SK-N-SH (cell line): ENCODE measurements around the gene CBX7. TPM values are rescaled to one million over a fixed set of nuclear protein-coding genes. Genes with fewer than 3 reads are reported as not detected.
A peak's percentile ranks its signal among the peaks of the same experiment; 100 is the strongest.

Source experiments
- CTCF ChIA-PET: fragments of 300-600, 350-600 bp; formaldehyde crosslinking; extraction: SDS; loops from one replicate; lab custom pipeline; 2021; lab: Yijun Ruan, JAX
- POLR2A ChIA-PET: fragments of 350-600 bp; sonication (Branson Sonifier 250); formaldehyde crosslinking; extraction: SDS; loops from one replicate; lab custom pipeline; 2020; ENCODE audit warnings: antibody characterized with exemption, inconsistent platforms; lab: Yijun Ruan, JAX
- DNase-seq: peaks from one replicate; pipeline ENCODE4 v3.0.0; 2012
- H2AFZ ChIP-seq: fragments of 200-600 bp; sonication (generic); 2 replicates; pipeline ENCODE4 v1.8.1; 2016; ENCODE audit warnings: antibody characterized with exemption, mild to moderate bottlenecking, low read depth
- H3F3A ChIP-seq: fragments of 200-600 bp; sonication (generic); replicated peaks from 2 replicates; pipeline ENCODE3; 2016; ENCODE audit warnings: antibody characterized with exemption, mild to moderate bottlenecking; ENCODE audit not compliant: insufficient read depth
- H3K27ac ChIP-seq, 2 experiments: fragments of 200-500 bp in 1 of 2; fragments of 200-600 bp in 1 of 2; sonication (Bioruptor generic) in 1 of 2; sonication (generic), shearing (Covaris generic) in 1 of 2; 2 replicates each; pipeline versions ENCODE4 v1.5.1 to v1.6.1; 2014 to 2016; ENCODE audit warnings: low read depth in 2 of 2, inconsistent platforms in 1 of 2, low read length in 1 of 2, mild to moderate bottlenecking in 1 of 2, mixed read lengths in 1 of 2
- H3K27me3 ChIP-seq: fragments of 200-600 bp; sonication (generic), shearing (Covaris generic); 2 replicates; pipeline ENCODE4 v1.6.1; 2016; ENCODE audit warnings: mixed run types; ENCODE audit not compliant: insufficient read depth
- H3K36me3 ChIP-seq, 2 experiments: fragments of 200-500 bp in 1 of 2; fragments of 200-600 bp in 1 of 2; sonication (Bioruptor generic) in 1 of 2; sonication (generic) in 1 of 2; replicated peaks in 1 of 2; 2 replicates each; pipeline versions ENCODE3 to v1.5.1; 2014 to 2016; ENCODE audit warnings: low read length in 1 of 2, mild to moderate bottlenecking in 1 of 2; ENCODE audit not compliant: insufficient read depth in 2 of 2, control insufficient read depth in 1 of 2
- H3K4me1 ChIP-seq, 2 experiments: fragments of 200-500 bp in 1 of 2; fragments of 200-600 bp in 1 of 2; sonication (Bioruptor generic) in 1 of 2; sonication (generic), shearing (Covaris generic) in 1 of 2; 2 replicates each; pipeline versions ENCODE4 v1.5.1 to v1.6.1; 2014 to 2016; ENCODE audit warnings: low read depth in 1 of 2, low read length in 1 of 2, mixed run types in 1 of 2; ENCODE audit not compliant: insufficient read depth in 2 of 2, control insufficient read depth in 1 of 2
- H3K4me2 ChIP-seq: fragments of 200-600 bp; sonication (generic), shearing (Covaris generic); 2 replicates; pipeline ENCODE4 v1.6.1; 2017; ENCODE audit warnings: mixed run types
- H3K4me3 ChIP-seq, 2 experiments: fragments of 200-500 bp in 1 of 2; fragments of 200-600 bp in 1 of 2; sonication (Bioruptor generic) in 1 of 2; sonication (generic), shearing (Covaris generic) in 1 of 2; 2 replicates each; pipeline versions ENCODE4 v1.5.1 to v1.8.1; 2014 to 2016; ENCODE audit warnings: low read depth in 2 of 2, inconsistent platforms in 1 of 2, low read length in 1 of 2, mild to moderate bottlenecking in 1 of 2, mixed read lengths in 1 of 2, moderate library complexity in 1 of 2
- H3K79me2 ChIP-seq: fragments of 200-600 bp; sonication (generic); 2 replicates; pipeline ENCODE4 v1.8.1; 2017; ENCODE audit warnings: mild to moderate bottlenecking; ENCODE audit not compliant: insufficient read depth
- H3K9ac ChIP-seq: fragments of 200-600 bp; sonication (generic); 2 replicates; pipeline ENCODE4 v1.6.1; 2017; ENCODE audit warnings: mixed run types
- H3K9me2 ChIP-seq: fragments of 200-600 bp; sonication (generic); 2 replicates; pipeline ENCODE4 v1.6.1; 2017; ENCODE audit warnings: mixed run types
- H3K9me3 ChIP-seq: fragments of 200-600 bp; sonication (generic); 2 replicates; pipeline ENCODE4 v1.6.1; 2017; ENCODE audit warnings: mixed run types, mild to moderate bottlenecking, moderate library complexity
- H4K20me1 ChIP-seq: fragments of 200-600 bp; sonication (generic); 2 replicates; pipeline ENCODE4 v1.6.1; 2017; ENCODE audit warnings: mild to moderate bottlenecking, mixed run types; ENCODE audit not compliant: insufficient read depth
- EP300 ChIP-seq, 2 experiments: IDR thresholded peaks; 2 replicates each; pipeline versions ENCODE4 v1.4.0 to v1.6.1; 2012; ENCODE audit warnings: borderline replicate concordance in 1 of 2, low read depth in 1 of 2, low read length in 1 of 2
- GATA2 ChIP-seq: sonication (generic); formaldehyde crosslinking; IDR thresholded peaks from 2 replicates; pipeline ENCODE4 v1.5.0; 2020; ENCODE audit warnings: mild to moderate bottlenecking, missing genetic modification reagents
- MEF2A ChIP-seq: IDR thresholded peaks from 2 replicates; pipeline ENCODE4 v1.4.0; 2012; ENCODE audit warnings: low read depth, borderline replicate concordance
- REST ChIP-seq: IDR thresholded peaks from 2 replicates; pipeline ENCODE4 v1.6.1; 2012; ENCODE audit warnings: mild to moderate bottlenecking, low read depth, low read length, moderate library complexity
- RFX5 ChIP-seq: IDR thresholded peaks from 2 replicates; pipeline ENCODE4 v1.6.1; 2012; ENCODE audit warnings: mild to moderate bottlenecking, improper control_type of control experiment, low read length
- RXRA ChIP-seq: IDR thresholded peaks from 2 replicates; pipeline ENCODE4 v1.4.0; 2012; ENCODE audit warnings: low read depth, mild to moderate bottlenecking, borderline replicate concordance
- SIN3A ChIP-seq: IDR thresholded peaks from 2 replicates; pipeline ENCODE4 v1.6.1; 2012; ENCODE audit warnings: low read depth, mild to moderate bottlenecking, low read length, moderate library complexity, borderline replicate concordance
- YY1 ChIP-seq: IDR thresholded peaks from 2 replicates; pipeline ENCODE4 v1.4.0; 2012; ENCODE audit warnings: low read depth, mild to moderate bottlenecking
- WGBS: methylation state at CpG from one replicate; pipeline ENCODE4 v1.1.6; 2017; ENCODE audit warnings: low lambda C conversion rate; 5-methylcytosine and 5-hydroxymethylcytosine counted together
- polyA plus RNA-seq, 3 experiments: library from polyadenylated mRNA; depleted of rRNA; stranded (reverse); fragments of >200 nt; gene quantifications; 2 replicates each; pipeline ENCODE4 v1.2.3, GENCODE V29; 2012
- TF ChIP-seq, protein P1 (sequence below): IDR thresholded peaks from 2 replicates; pipeline ENCODE4 v1.4.0; 2012; ENCODE audit warnings: low read depth, borderline replicate concordance

The CBX7 gene
- polyA plus RNA-seq, 1 of the 3 experiments (the other 2 are of a cell fraction): 2.3 TPM

DNA sequence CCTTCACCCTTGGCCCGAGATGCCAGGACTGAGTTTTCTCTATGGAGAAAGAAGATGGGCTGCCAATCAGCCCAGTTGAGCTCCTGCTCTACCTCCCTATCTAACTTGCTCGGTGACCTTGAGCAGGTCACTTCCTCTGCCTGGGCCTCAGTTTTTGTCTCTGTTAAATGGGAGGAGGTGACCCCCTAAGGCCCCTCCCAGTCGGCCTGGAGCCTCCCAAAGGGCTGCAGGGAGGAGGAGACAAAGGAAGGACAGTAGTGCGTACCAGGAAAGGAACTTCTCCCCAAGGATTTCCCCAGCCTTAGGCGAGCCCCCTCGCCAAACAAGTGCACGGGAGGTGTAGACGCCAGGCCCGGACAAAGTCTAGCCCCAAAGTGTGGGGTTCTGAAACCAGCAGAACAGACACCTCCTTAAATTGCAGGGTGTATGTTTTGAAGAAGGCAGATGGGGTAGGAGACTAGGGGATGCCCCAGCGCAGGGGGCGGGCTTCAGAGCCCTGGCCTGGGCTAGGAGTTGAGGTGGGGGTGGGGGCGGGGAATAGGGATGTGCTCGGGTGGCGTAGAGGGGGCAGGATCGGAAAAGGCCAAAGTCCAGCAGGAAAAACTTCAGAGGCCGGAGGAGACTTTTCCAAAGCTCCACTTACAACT is 1.0 kb downstream of the CBX7 start:
- ChIA-PET CTCF (interaction anchor here (1.0 to 1.8 kb wide), 2 partner anchors 16 to 158 kb away, joined by 3 to 5 read pairs; no protein-coding TSS in a partner anchor), POLR2A (no interaction called here)
- peak overlapping the region; percentile 65; the same call in 1 of the 2 replicates for H3K4me2 ChIP-seq
- no peaks in the 10 kb centered on the region for H3K9me3 ChIP-seq
- H3K27ac ChIP-seq: no peak overlapping the region
- no peak overlapping the region for H3K9ac ChIP-seq
- no peaks in the 10 kb centered on the region for H3K79me2 ChIP-seq
- H3F3A ChIP-seq: peaks cover under 1% of the 10 kb centered on the region
- TF ChIP-seq, protein P1, sequence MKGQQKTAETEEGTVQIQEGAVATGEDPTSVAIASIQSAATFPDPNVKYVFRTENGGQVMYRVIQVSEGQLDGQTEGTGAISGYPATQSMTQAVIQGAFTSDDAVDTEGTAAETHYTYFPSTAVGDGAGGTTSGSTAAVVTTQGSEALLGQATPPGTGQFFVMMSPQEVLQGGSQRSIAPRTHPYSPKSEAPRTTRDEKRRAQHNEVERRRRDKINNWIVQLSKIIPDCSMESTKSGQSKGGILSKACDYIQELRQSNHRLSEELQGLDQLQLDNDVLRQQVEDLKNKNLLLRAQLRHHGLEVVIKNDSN: no peak
- TF ChIP-seq RFX5: no peak
- TF ChIP-seq, all 33 proteins: peak for 0
- DNase-seq: no peak
- H3K9me2 ChIP-seq: no peaks in the 10 kb centered on the region
- peak overlapping the region in 1 of 2 experiments; percentile 53; a peak in 1 of 4 replicates for H3K4me3 ChIP-seq
- H2AFZ ChIP-seq: no peak overlapping the region
- no peaks in the 10 kb centered on the region for H4K20me1 ChIP-seq
- 86% methylated on average over 10 of the region's 16 CpGs for WGBS
- peaks cover 14% of the 10 kb centered on the region; the same call in 1 of the 2 replicates for H3K27me3 ChIP-seq
- H3K36me3 ChIP-seq: no peaks in the 10 kb centered on the region
- peaks cover 0 to 2% of the 10 kb centered on the region in 2 experiments; a peak in 1 of 4 replicates for H3K4me1 ChIP-seq

DNA sequence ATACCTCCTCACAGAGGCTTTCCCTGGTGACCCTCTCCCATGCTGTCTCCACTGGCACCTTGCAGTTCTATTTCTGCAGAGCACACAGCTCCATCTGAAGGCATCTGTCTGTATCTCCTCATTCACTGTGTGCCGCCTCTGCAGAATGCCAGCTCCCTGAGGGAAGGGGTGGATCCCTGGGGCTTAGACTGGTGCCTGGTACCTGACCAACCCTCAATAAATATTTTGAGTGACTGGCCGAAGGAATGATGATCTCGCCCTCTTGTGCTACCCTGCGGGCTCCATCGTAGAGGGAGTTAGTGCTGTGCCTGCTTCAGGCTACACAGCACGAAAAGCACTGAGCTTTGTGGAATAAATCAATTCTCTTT is 1.6 kb downstream of the CBX7 start:
- POLR2A ChIA-PET: no interaction called here
- Histone ChIP-seq H3K9me2 (no peaks in the 10 kb centered on the region), H3K4me1 (peaks cover 0 to 6% of the 10 kb centered on the region in 2 experiments; a peak in 1 of 4 replicates), H3K79me2 (no peaks in the 10 kb centered on the region), H3K4me2 (no peak overlapping the region), H3F3A (peaks cover 4% of the 10 kb centered on the region), H3K27ac (no peak overlapping the region), H3K27me3 (peaks cover 14% of the 10 kb centered on the region; the same call in 1 of the 2 replicates), H4K20me1 (no peaks in the 10 kb centered on the region), H3K9me3 (no peaks in the 10 kb centered on the region), H3K4me3 (no peak overlapping the region), H3K9ac (no peak overlapping the region), H2AFZ (no peak overlapping the region), H3K36me3 (no peaks in the 10 kb centered on the region)
- no peak for TF ChIP-seq MEF2A
- no peak for TF ChIP-seq SIN3A
- TF ChIP-seq EP300 (IDR thresholded peaks at IDR 0.05; ENCODE audit: borderline replicate concordance in 1 of 2, low read depth in 1 of 2, low read length in 1 of 2): no peak
- no peak for TF ChIP-seq YY1
- TF ChIP-seq GATA2 (CRISPR knock-in tag): no peak
- no peak for TF ChIP-seq RXRA
- TF ChIP-seq REST: no peak
- DNase-seq: no peak
- CTCF ChIA-PET: interaction anchor here (1.8 kb wide), 1 partner anchor 15 kb away, joined by 5 read pairs; no protein-coding TSS in a partner anchor
- WGBS: 90% methylated on average over 6 of the region's 6 CpGs
